G401 (cell line): ENCODE measurements around the gene CAST. TPM values are rescaled to one million over a fixed set of nuclear protein-coding genes. Genes with fewer than 3 reads are reported as not detected.

Experiments used
- DNase-seq: peaks from one replicate; pipeline ENCODE4 v3.0.0-alpha.2; 2015; ENCODE audit warnings: low spot score
- in situ Hi-C: cut with HindIII; loops from 2 replicates; pipeline ENCODE4 v1.10.0; 2016; ENCODE audit warnings: low sequenced_read_pairs, mixed read lengths
- total RNA-seq: library from RNA; depleted of rRNA; stranded (reverse); fragments of >200 nt; shearing (Covaris generic); gene quantifications from 2 replicates; pipeline ENCODE4 v1.2.3, GENCODE V29; 2014

CAST gene
- total RNA-seq, 1 experiment from 2014 or later: 59.1 TPM

GRCh38 chr5:96753848-96754247, 91.7 kb downstream of the CAST start:
- in situ Hi-C loops: no loop called here
- DNase-seq: peak; percentile 36

GRCh38 chr5:96755851-96756250, 93.7 kb downstream of the CAST start:
- in situ Hi-C loops: no loop called here
- DNase-seq: no peak

GRCh38 chr5:96756985-96757384, 94.8 kb downstream of the CAST start:
- no peak for DNase-seq
- in situ Hi-C loops: no loop called here

GRCh38 chr5:96758621-96759020, 96.4 kb downstream of the CAST start:
- in situ Hi-C loops: no loop called here
- DNase-seq: no peak

GRCh38 chr5:96761618-96762017, 99.4 kb downstream of the CAST start:
- in situ Hi-C loops: no loop called here
- no peak for DNase-seq

- no peak for DNase-seq
- in situ Hi-C loops: no loop called here
Measured at GRCh38 chr5:96763026-96763425, 100.8 kb downstream of the CAST start.

- no peak for DNase-seq
- in situ Hi-C loops: no loop called here
Measured at GRCh38 chr5:96765043-96765442, 102.9 kb downstream of the CAST start.

GRCh38 chr5:96768708-96769251, 106.6 kb downstream of the CAST start:
- no peak for DNase-seq
- in situ Hi-C loops: no loop called here

GRCh38 chr5:96771395-96771794, 109.2 kb downstream of the CAST start:
- in situ Hi-C loops: no loop called here
- no peak for DNase-seq

- in situ Hi-C loops: no loop called here
Measured at GRCh38 chr5:96772111-96772510, 109.9 kb downstream of the CAST start.

GRCh38 chr5:96772542-96772941, 110.4 kb downstream of the CAST start:
- DNase-seq: no peak
- in situ Hi-C loops: no loop called here

More at GRCh38 chr5:96772111-96772510, 109.9 kb downstream of the CAST start:
- no peak for DNase-seq

- no peak for DNase-seq
- in situ Hi-C loops: no loop called here
Measured at GRCh38 chr5:96775050-96775449, 112.9 kb downstream of the CAST start.

- no peak for DNase-seq
- in situ Hi-C loops: no loop called here
Measured at GRCh38 chr5:96775689-96776088, 113.5 kb downstream of the CAST start.

GRCh38 chr5:96776621-96777020, 114.4 kb downstream of the CAST start:
- no peak for DNase-seq
- in situ Hi-C loops: no loop called here

GRCh38 chr5:96778409-96778808, 116.2 kb downstream of the CAST start:
- in situ Hi-C loops: no loop called here
- peak; percentile 66 for DNase-seq

- in situ Hi-C loops: no loop called here
- DNase-seq: no peak
Measured at GRCh38 chr5:96780626-96781025, 118.5 kb downstream of the CAST start.

- peak; percentile 96 for DNase-seq
- in situ Hi-C loops: no loop called here
Measured at GRCh38 chr5:96781031-96781971, 119.1 kb downstream of the CAST start.

- in situ Hi-C loops: no loop called here
- DNase-seq: no peak
Measured at GRCh38 chr5:96783326-96783725, 121.2 kb downstream of the CAST start.

- DNase-seq: no peak
- in situ Hi-C loops: no loop called here
Measured at GRCh38 chr5:96785326-96786109, 123.3 kb downstream of the CAST start.
